ENCODE measurements around the gene CSN3.
"Not testable (repeated sequence)": the region's sequence is repeated elsewhere in the genome, so short reads cannot be mapped to it uniquely, and the experiment has no call there.

Gene CSN3

GRCh38 chr4:70242297-70242696 is at the start of gene CSN3:
Gene CSN3, plus strand, starts transcription at chr4:70242597. Its CDS starts 2,223 bp downstream, at chr4:70244820.
- H3K4me1 Mint-ChIP-seq (ENCODE audit: low read depth); H3K9me3 Mint-ChIP-seq; H3K27ac Mint-ChIP-seq; intact Hi-C loops (cut with micrococcal nuclease); H3K27me3 Mint-ChIP-seq; H3K4me3 Mint-ChIP-seq; H3K36me3 Mint-ChIP-seq (ENCODE audit: low read depth): not testable (repeated sequence)

- H3K27ac Mint-ChIP-seq = no peak overlapping the region
- H3K9me3 Mint-ChIP-seq = no peaks in the 10 kb centered on the region
- no peaks in the 10 kb centered on the region for H3K27me3 Mint-ChIP-seq
- no peak overlapping the region for H3K4me3 Mint-ChIP-seq
- H3K4me1 Mint-ChIP-seq (ENCODE audit: low read depth) = no peaks in the 10 kb centered on the region
- H3K36me3 Mint-ChIP-seq (ENCODE audit: low read depth) = no peaks in the 10 kb centered on the region
- intact Hi-C loops (cut with micrococcal nuclease) = no loop called here
Observed at GRCh38 chr4:70192895-70193294, 49.5 kb upstream of the CSN3 start.

- Mint-ChIP-seq H3K27ac (no peak within 1 kb of the TSS), H3K36me3 (ENCODE audit: low read depth) (no peaks in the 10 kb centered on the region), H3K9me3 (no peaks in the 10 kb centered on the region), H3K27me3 (no peaks in the 10 kb centered on the region), H3K4me1 (ENCODE audit: low read depth) (no peaks in the 10 kb centered on the region), H3K4me3 (no peak within 1 kb of the TSS)
- intact Hi-C loops (cut with micrococcal nuclease) = no loop called here
Observed at GRCh38 chr4:70195425-70195824, 47.0 kb upstream of the CSN3 start, which contains the start of gene ODAM. Gene ODAM, plus strand, starts transcription at chr4:70195725. Its CDS starts 819 bp downstream, at chr4:70196544.

- intact Hi-C loops (cut with micrococcal nuclease) = no loop called here
- no peaks in the 10 kb centered on the region for H3K9me3 Mint-ChIP-seq
- no peaks in the 10 kb centered on the region for H3K27me3 Mint-ChIP-seq
- H3K4me3 Mint-ChIP-seq = no peak overlapping the region
- H3K4me1 Mint-ChIP-seq (ENCODE audit: low read depth) = no peaks in the 10 kb centered on the region
- H3K27ac Mint-ChIP-seq = no peak overlapping the region
- no peaks in the 10 kb centered on the region for H3K36me3 Mint-ChIP-seq (ENCODE audit: low read depth)
Observed at GRCh38 chr4:70196857-70197256, 45.5 kb upstream of the CSN3 start.

- intact Hi-C loops (cut with micrococcal nuclease) = no loop called here
- Mint-ChIP-seq H3K36me3 (ENCODE audit: low read depth) (no peaks in the 10 kb centered on the region), H3K4me1 (ENCODE audit: low read depth) (no peaks in the 10 kb centered on the region), H3K9me3 (no peaks in the 10 kb centered on the region), H3K4me3 (no peak overlapping the region), H3K27ac (no peak overlapping the region), H3K27me3 (no peaks in the 10 kb centered on the region)
Observed at GRCh38 chr4:70197842-70198241, 44.6 kb upstream of the CSN3 start.

GRCh38 chr4:70203601-70204000 is 38.8 kb upstream of the CSN3 start:
- Mint-ChIP-seq H3K27ac (no peak overlapping the region), H3K4me1 (ENCODE audit: low read depth) (no peaks in the 10 kb centered on the region), H3K36me3 (ENCODE audit: low read depth) (no peaks in the 10 kb centered on the region), H3K9me3 (no peaks in the 10 kb centered on the region), H3K4me3 (no peak overlapping the region), H3K27me3 (no peaks in the 10 kb centered on the region)
- intact Hi-C loops (cut with micrococcal nuclease) = no loop called here

- H3K4me1 Mint-ChIP-seq (ENCODE audit: low read depth); H3K27ac Mint-ChIP-seq; H3K27me3 Mint-ChIP-seq; intact Hi-C loops (cut with micrococcal nuclease); H3K36me3 Mint-ChIP-seq (ENCODE audit: low read depth); H3K4me3 Mint-ChIP-seq: not testable (repeated sequence)
- H3K9me3 Mint-ChIP-seq = peaks cover 23% of the 10 kb centered on the region
Observed at GRCh38 chr4:70212752-70213151, 29.6 kb upstream of the CSN3 start.

GRCh38 chr4:70216109-70216508 is 26.3 kb upstream of the CSN3 start:
- intact Hi-C loops (cut with micrococcal nuclease); H3K4me3 Mint-ChIP-seq; H3K36me3 Mint-ChIP-seq (ENCODE audit: low read depth); H3K9me3 Mint-ChIP-seq; H3K27me3 Mint-ChIP-seq; H3K4me1 Mint-ChIP-seq (ENCODE audit: low read depth); H3K27ac Mint-ChIP-seq: not testable (repeated sequence)

GRCh38 chr4:70216550-70216949 is 25.8 kb upstream of the CSN3 start:
- H3K4me1 Mint-ChIP-seq (ENCODE audit: low read depth); H3K27ac Mint-ChIP-seq; H3K27me3 Mint-ChIP-seq; intact Hi-C loops (cut with micrococcal nuclease); H3K4me3 Mint-ChIP-seq; H3K36me3 Mint-ChIP-seq (ENCODE audit: low read depth); H3K9me3 Mint-ChIP-seq: not testable (repeated sequence)

GRCh38 chr4:70221389-70221788 is 21.0 kb upstream of the CSN3 start:
- H3K36me3 Mint-ChIP-seq (ENCODE audit: low read depth); H3K9me3 Mint-ChIP-seq; H3K27me3 Mint-ChIP-seq; H3K4me1 Mint-ChIP-seq (ENCODE audit: low read depth); intact Hi-C loops (cut with micrococcal nuclease); H3K4me3 Mint-ChIP-seq; H3K27ac Mint-ChIP-seq: not testable (repeated sequence)

- intact Hi-C loops (cut with micrococcal nuclease); H3K4me1 Mint-ChIP-seq (ENCODE audit: low read depth); H3K27ac Mint-ChIP-seq; H3K4me3 Mint-ChIP-seq; H3K36me3 Mint-ChIP-seq (ENCODE audit: low read depth); H3K9me3 Mint-ChIP-seq; H3K27me3 Mint-ChIP-seq: not testable (repeated sequence)
Observed at GRCh38 chr4:70221818-70222217, 20.6 kb upstream of the CSN3 start.

- Mint-ChIP-seq H3K4me3 (no peak within 1 kb of the TSS), H3K9me3 (no peaks in the 10 kb centered on the region), H3K36me3 (ENCODE audit: low read depth) (no peaks in the 10 kb centered on the region), H3K4me1 (ENCODE audit: low read depth) (no peaks in the 10 kb centered on the region), H3K27ac (no peak within 1 kb of the TSS), H3K27me3 (no peaks in the 10 kb centered on the region)
- intact Hi-C loops (cut with micrococcal nuclease) = no loop called here
Observed at GRCh38 chr4:70225824-70226223, 16.6 kb upstream of the CSN3 start, which contains the start of gene FDCSP. Gene FDCSP, plus strand, starts transcription at chr4:70226124. Its CDS starts 5,071 bp downstream, at chr4:70231195.

- H3K9me3 Mint-ChIP-seq = no peaks in the 10 kb centered on the region
- H3K4me3 Mint-ChIP-seq = no peak overlapping the region
- no peak overlapping the region for H3K27ac Mint-ChIP-seq
- no peaks in the 10 kb centered on the region for H3K27me3 Mint-ChIP-seq
- H3K4me1 Mint-ChIP-seq (ENCODE audit: low read depth) = no peaks in the 10 kb centered on the region
- intact Hi-C loops (cut with micrococcal nuclease) = no loop called here
- no peaks in the 10 kb centered on the region for H3K36me3 Mint-ChIP-seq (ENCODE audit: low read depth)
Observed at GRCh38 chr4:70236125-70236524, 6.3 kb upstream of the CSN3 start.

GRCh38 chr4:70239131-70239883 is 3.1 kb upstream of the CSN3 start:
- H3K36me3 Mint-ChIP-seq (ENCODE audit: low read depth) = no peaks in the 10 kb centered on the region
- H3K27ac Mint-ChIP-seq = no peak overlapping the region
- intact Hi-C loops (cut with micrococcal nuclease) = no loop called here
- H3K27me3 Mint-ChIP-seq = no peaks in the 10 kb centered on the region
- H3K4me1 Mint-ChIP-seq (ENCODE audit: low read depth) = no peaks in the 10 kb centered on the region
- no peak overlapping the region for H3K4me3 Mint-ChIP-seq
- H3K9me3 Mint-ChIP-seq = no peaks in the 10 kb centered on the region

Measured in dendritic cell treated with granulocyte-macrophage colony-stimulating factor and Interleukin-4, amounts not matched to agents 40 ng/mL and 50 ng/mL, for 4 days (primary cell).